B cell (primary cell): ENCODE results near the gene APPBP2.

ENCODE experiments used
- CTCF ChIP-seq: fragments of 200-600 bp; IDR thresholded peaks from one replicate; pipeline ENCODE4 v1.8.0; 2022; ENCODE audit warnings: antibody characterized with exemption, mild to moderate bottlenecking
- EZH2 ChIP-seq: IDR thresholded peaks from 2 replicates; pipeline ENCODE4 v1.6.1; 2012; ENCODE audit warnings: borderline replicate concordance, low read depth, mild to moderate bottlenecking, moderate library complexity, low read length; ENCODE audit not compliant: insufficient read depth, poor library complexity, severe bottlenecking

GRCh38 chr17:60534613-60535157, 8.6 kb upstream of the APPBP2 start:
- no peak for TF ChIP-seq CTCF
- no peak for TF ChIP-seq EZH2
